Natural killer cell (primary cell): ENCODE data around the gene DUS4L. TPM values are rescaled to one million over a fixed set of nuclear protein-coding genes. Genes with fewer than 3 reads are reported as not detected.

Experiments
- ATAC-seq, 3 donors: fragments of 150-1000 bp in 2 of 3; fragments of 200-7000 bp in 1 of 3; cut with Tn5 transposase; 1 replicate in 1 of 3; 2 replicates in 2 of 3; pipeline ENCODE4 v1.10.0; 2021; ENCODE audit warnings: mild to moderate bottlenecking in 2 of 3, moderate library complexity in 2 of 3
- DNase-seq, 2 donors: peaks; one replicate each; pipeline versions ENCODE4 v3.0.0 to v3.0.0-alpha.2; 2013 to 2021; ENCODE audit warnings: mixed read lengths in 1 of 2
- H3K27ac ChIP-seq: one replicate; pipeline ENCODE4 v1.5.1; 2013; ENCODE audit warnings: mild to moderate bottlenecking, low read length
- H3K27me3 ChIP-seq: one replicate; pipeline ENCODE4 v1.6.1; 2013; ENCODE audit warnings: low read length; ENCODE audit not compliant: control insufficient read depth, insufficient read depth
- H3K36me3 ChIP-seq: one replicate; pipeline ENCODE4 v1.6.1; 2013; ENCODE audit warnings: low read length; ENCODE audit not compliant: control insufficient read depth, insufficient read depth
- H3K4me1 ChIP-seq: one replicate; pipeline ENCODE4 v1.6.1; 2013; ENCODE audit warnings: low read length; ENCODE audit not compliant: control insufficient read depth, insufficient read depth
- H3K4me3 ChIP-seq: one replicate; pipeline ENCODE4 v1.5.1; 2013; ENCODE audit warnings: low read length
- H3K9me3 ChIP-seq: one replicate; pipeline ENCODE4 v1.6.1; 2013; ENCODE audit warnings: low read length; ENCODE audit not compliant: control insufficient read depth, insufficient read depth
- H3K27ac Mint-ChIP-seq, 2 donors: one replicate each; pipeline ENCODE4 v1.8.0; 2022; ENCODE audit warnings: mild to moderate bottlenecking in 2 of 2, mixed read lengths in 2 of 2, moderate library complexity in 1 of 2
- H3K27me3 Mint-ChIP-seq, 2 donors: one replicate each; pipeline ENCODE4 v1.8.0; 2022; ENCODE audit warnings: low read depth in 2 of 2, mixed read lengths in 2 of 2
- H3K36me3 Mint-ChIP-seq: one replicate; pipeline ENCODE4 v1.8.0; 2022; ENCODE audit warnings: mixed read lengths
- H3K4me1 Mint-ChIP-seq, 2 donors: one replicate each; pipeline ENCODE4 v1.8.0; 2022; ENCODE audit warnings: mixed read lengths in 2 of 2
- H3K4me3 Mint-ChIP-seq: one replicate; pipeline ENCODE4 v1.8.0; 2022; ENCODE audit warnings: mild to moderate bottlenecking, moderate library complexity, mixed read lengths
- H3K9me3 Mint-ChIP-seq, 2 donors: one replicate each; pipeline ENCODE4 v1.8.0; 2022; ENCODE audit warnings: mixed read lengths in 2 of 2
- CTCF ChIP-seq: fragments of 200-600 bp; IDR thresholded peaks from one replicate; pipeline ENCODE4 v1.8.0; 2022; ENCODE audit warnings: antibody characterized with exemption
- WGBS: methylation state at CpG from one replicate; pipeline ENCODE4 v1.1.7; 2013; ENCODE audit warnings: missing lambda C conversion rate; ENCODE audit not compliant: insufficient coverage; 5-methylcytosine and 5-hydroxymethylcytosine counted together
- intact Hi-C: fragments of 100-400 bp; cut with micrococcal nuclease; formaldehyde crosslinking; loops from one replicate; pipeline ENCODE4 v1.14.2; 2022
- total RNA-seq, 4 donors: library from RNA; stranded (reverse); fragments of 120-200 nt in 1 of 4; gene quantifications; one replicate each; pipeline versions ENCODE4 v1.2.3 to v1.2.4, GENCODE V29; 2013 to 2022

The DUS4L gene
- total RNA-seq, 3 donors from 2014 or later (not counting 1 experiment from before 2014, with no cell fraction given) = 5.5 to 10.5 (median 9.1) TPM

DNA sequence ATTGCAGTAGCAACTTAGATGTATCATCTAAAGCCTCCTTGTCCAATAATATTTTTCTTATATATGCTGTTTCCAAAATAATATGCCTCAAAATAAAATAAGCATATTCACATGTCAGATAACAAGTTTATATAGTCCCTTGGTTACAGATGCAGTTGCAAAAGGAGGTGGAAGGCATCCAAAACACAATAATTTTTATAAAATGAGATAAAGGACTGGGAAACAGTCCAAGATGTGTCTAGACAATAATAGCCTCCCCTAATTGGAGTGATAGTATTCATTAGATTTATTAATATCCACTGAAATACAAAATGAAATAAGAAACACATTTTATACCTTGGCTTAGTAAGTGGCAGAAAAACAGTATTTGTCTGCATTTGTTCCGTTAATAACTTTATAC, 46.6 kb downstream of the DUS4L start:
- H3K4me3 Mint-ChIP-seq = no peak overlapping the region
- H3K36me3 ChIP-seq = peaks cover 17% of the 10 kb centered on the region
- H3K9me3 ChIP-seq = no peaks in the 10 kb centered on the region
- ATAC-seq (no peak), DNase-seq (no peak)
- H3K4me3 ChIP-seq = no peak overlapping the region
- TF ChIP-seq CTCF = no peak
- no peaks in the 10 kb centered on the region for H3K4me1 ChIP-seq
- no peak overlapping the region for H3K27ac ChIP-seq
- no peaks in the 10 kb centered on the region for H3K9me3 Mint-ChIP-seq
- H3K27ac Mint-ChIP-seq = no peak overlapping the region
- WGBS = no CpG with 5 or more reads among the region's 1 CpG
- H3K36me3 Mint-ChIP-seq = no peaks in the 10 kb centered on the region
- intact Hi-C loops = no loop called here
- no peaks in the 10 kb centered on the region for H3K27me3 Mint-ChIP-seq
- no peaks in the 10 kb centered on the region for H3K27me3 ChIP-seq
- H3K4me1 Mint-ChIP-seq = no peaks in the 10 kb centered on the region

DNA sequence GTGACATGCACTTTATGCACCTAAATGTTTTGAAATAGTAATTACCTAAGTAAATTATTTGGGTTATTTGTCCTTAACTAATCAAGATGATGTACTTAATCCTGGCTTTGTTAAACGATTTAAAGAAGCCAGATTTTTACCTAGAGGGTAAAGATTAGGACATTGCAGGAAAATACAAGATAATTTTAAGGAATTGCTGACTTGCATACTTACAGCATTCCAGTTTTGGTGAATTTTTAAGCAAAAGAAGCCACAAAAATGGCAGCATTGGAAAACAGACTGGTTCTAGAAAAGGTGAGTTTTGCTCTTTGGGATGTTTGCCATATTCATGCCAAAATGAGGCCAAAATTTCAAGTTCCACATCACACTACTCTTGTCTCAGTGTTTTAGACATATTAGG, 49.7 kb downstream of the DUS4L start:
- DNase-seq (no peak), ATAC-seq (no peak)
- Histone ChIP-seq H3K27me3 (no peaks in the 10 kb centered on the region), H3K9me3 (no peaks in the 10 kb centered on the region), H3K27ac (no peak overlapping the region), H3K4me1 (no peaks in the 10 kb centered on the region), H3K4me3 (no peak overlapping the region), H3K36me3 (peaks cover 27% of the 10 kb centered on the region)
- 91% methylated on average over 1 of the region's 1 CpG for WGBS
- Mint-ChIP-seq H3K4me3 (no peak overlapping the region), H3K27ac (no peak overlapping the region), H3K9me3 (no peaks in the 10 kb centered on the region), H3K36me3 (no peaks in the 10 kb centered on the region), H3K27me3 (no peaks in the 10 kb centered on the region), H3K4me1 (no peaks in the 10 kb centered on the region)
- intact Hi-C loops = no loop called here
- TF ChIP-seq CTCF = no peak

GRCh38 chr7:107613948-107614347, 50.2 kb downstream of the DUS4L start:
- Histone ChIP-seq H3K27me3 (no peaks in the 10 kb centered on the region), H3K9me3 (no peaks in the 10 kb centered on the region), H3K27ac (no peak overlapping the region), H3K36me3 (peaks cover 27% of the 10 kb centered on the region), H3K4me1 (no peaks in the 10 kb centered on the region), H3K4me3 (no peak overlapping the region)
- Mint-ChIP-seq H3K4me1 (no peaks in the 10 kb centered on the region), H3K36me3 (no peaks in the 10 kb centered on the region), H3K27me3 (no peaks in the 10 kb centered on the region), H3K9me3 (no peaks in the 10 kb centered on the region), H3K27ac (no peak overlapping the region), H3K4me3 (no peak overlapping the region)
- intact Hi-C loops = no loop called here
- no peak for DNase-seq
- no peak for TF ChIP-seq CTCF
- no peak for ATAC-seq

- Histone ChIP-seq H3K9me3 (no peaks in the 10 kb centered on the region), H3K36me3 (peaks cover 27% of the 10 kb centered on the region), H3K4me3 (no peak overlapping the region), H3K27me3 (no peaks in the 10 kb centered on the region), H3K27ac (no peak overlapping the region), H3K4me1 (no peaks in the 10 kb centered on the region)
- no peak for TF ChIP-seq CTCF
- intact Hi-C loops = no loop called here
- Mint-ChIP-seq H3K36me3 (no peaks in the 10 kb centered on the region), H3K4me3 (no peak overlapping the region), H3K4me1 (no peaks in the 10 kb centered on the region), H3K27me3 (no peaks in the 10 kb centered on the region), H3K27ac (no peak overlapping the region), H3K9me3 (no peaks in the 10 kb centered on the region)
- DNase-seq (no peak), ATAC-seq (no peak)
These were observed 50.7 kb downstream of the DUS4L start for GRCh38 chr7:107614425-107614824.
